T-helper 2 cell treated with Interferon-gamma antibody and Interleukin-4, amounts not matched to agents 100 ng/mL and 5 ng/mL, for 36 hours (primary cell): ENCODE results near the gene TGFBI. TPM values are rescaled to one million over a fixed set of nuclear protein-coding genes. Genes with fewer than 3 reads are reported as not detected.

Experiments used
- total RNA-seq: library from RNA; stranded (reverse); gene quantifications from 2 replicates; pipeline ENCODE4 v1.2.3, GENCODE V29; 2022

Gene TGFBI
- total RNA-seq, 1 donor from 2014 or later, result 0.45 TPM

Other genes with a start within 250 kb of the TGFBI start
- not detected in 2 replicates for gene SLC25A48, start 194.3 kb upstream of the TGFBI start, total RNA-seq
- gene IL9, start 133.1 kb upstream of the TGFBI start, total RNA-seq, result 0.59 TPM in 1 of 2 replicates, not detected in the other
- gene LECT2, start 74.0 kb upstream of the TGFBI start, total RNA-seq, result not detected in 2 replicates
- gene SMAD5, start 103.9 kb downstream of the TGFBI start, total RNA-seq, result 21.9 and 24.8 TPM in 2 replicates
- not detected in 2 replicates for gene SMIM32, start 164.2 kb downstream of the TGFBI start, total RNA-seq